Upper lobe of right lung (tissue), 1 donor: ENCODE data around the gene C11orf86. TPM values are rescaled to one million over a fixed set of nuclear protein-coding genes. Genes with fewer than 3 reads are reported as not detected.

Source experiments
- ATAC-seq: fragments of 200-7000 bp; cut with Tn5 transposase; one replicate; pipeline ENCODE4 v1.9.1; 2020; ENCODE audit warnings: mild to moderate bottlenecking, moderate library complexity
- DNase-seq: peaks from one replicate; pipeline ENCODE4 v3.0.0-alpha.2; 2020
- H3K27ac ChIP-seq: fragments of 200-600 bp; one replicate; pipeline ENCODE4 v1.8.0; 2022
- H3K27me3 ChIP-seq: fragments of 200-600 bp; one replicate; pipeline ENCODE4 v1.8.0; 2022; ENCODE audit warnings: mild to moderate bottlenecking
- H3K36me3 ChIP-seq: fragments of 200-600 bp; one replicate; pipeline ENCODE4 v1.8.0; 2022
- H3K4me1 ChIP-seq: fragments of 200-600 bp; one replicate; pipeline ENCODE4 v1.8.0; 2022
- H3K4me3 ChIP-seq: fragments of 200-600 bp; one replicate; pipeline ENCODE4 v1.8.0; 2022; ENCODE audit warnings: mild to moderate bottlenecking
- H3K9me3 ChIP-seq: fragments of 200-600 bp; one replicate; pipeline ENCODE4 v1.8.0; 2022
- CTCF ChIP-seq: fragments of 200-600 bp; IDR thresholded peaks from one replicate; pipeline ENCODE4 v1.8.0; 2022; ENCODE audit warnings: antibody characterized with exemption
- intact Hi-C: fragments of 100-400 bp; cut with DNase I; formaldehyde crosslinking; loops from one replicate; pipeline ENCODE4 v1.11.0; 2022
- total RNA-seq: library from RNA; stranded (reverse); fragmentation: NEBNext Ultra II Directional; extraction: Animal tissue kit (Norgen Biotek cat#: 25700); gene quantifications from one replicate; pipeline ENCODE4 v1.2.1, GENCODE V29; 2021
- donor health status: DM: no; HTN: yes; CAD: no; lungs with severe emphysema.

Gene C11orf86
- total RNA-seq, 1 donor from 2014 or later, result not detected

- H3K27ac ChIP-seq, result no peak overlapping the region
- no peak for TF ChIP-seq CTCF
- DNase-seq, result no peak
- peaks cover 12% of the 10 kb centered on the region for H3K4me1 ChIP-seq
- no peak for ATAC-seq
- no peak overlapping the region for H3K4me3 ChIP-seq
- no peaks in the 10 kb centered on the region for H3K27me3 ChIP-seq
- no peaks in the 10 kb centered on the region for H3K36me3 ChIP-seq
- H3K9me3 ChIP-seq, result no peaks in the 10 kb centered on the region
- intact Hi-C loops, result no loop called here
These were observed 4.4 kb downstream of the C11orf86 start for GRCh38 chr11:66979336-66979980.

GRCh38 chr11:66981976-66982578 is 7.0 kb downstream of the C11orf86 start:
- ATAC-seq, result peak; percentile 45
- no peak for TF ChIP-seq CTCF
- H3K4me3 ChIP-seq, result no peak overlapping the region
- H3K27me3 ChIP-seq, result no peaks in the 10 kb centered on the region
- no peaks in the 10 kb centered on the region for H3K9me3 ChIP-seq
- intact Hi-C loops, result no loop called here
- peak; percentile 78 for DNase-seq
- H3K36me3 ChIP-seq, result no peaks in the 10 kb centered on the region
- peaks cover 12% of the 10 kb centered on the region for H3K4me1 ChIP-seq
- no peak overlapping the region for H3K27ac ChIP-seq

GRCh38 chr11:66983275-66983924 is 8.3 kb downstream of the C11orf86 start:
- Histone ChIP-seq H3K4me1 (peaks cover 12% of the 10 kb centered on the region), H3K27ac (no peak overlapping the region), H3K36me3 (no peaks in the 10 kb centered on the region), H3K9me3 (no peaks in the 10 kb centered on the region), H3K4me3 (no peak overlapping the region), H3K27me3 (no peaks in the 10 kb centered on the region)
- DNase-seq (no peak), ATAC-seq (no peak)
- TF ChIP-seq CTCF, result no peak
- intact Hi-C loops, result no loop called here

GRCh38 chr11:66985508-66986177 is 10.5 kb downstream of the C11orf86 start:
- TF ChIP-seq CTCF, result no peak
- DNase-seq, result no peak
- intact Hi-C loops, result no loop called here

GRCh38 chr11:66986178-66986545 is 11.1 kb downstream of the C11orf86 start:
- Histone ChIP-seq H3K27me3 (no peaks in the 10 kb centered on the region), H3K27ac (no peak overlapping the region), H3K4me3 (no peak overlapping the region), H3K36me3 (no peaks in the 10 kb centered on the region), H3K4me1 (peaks cover 12% of the 10 kb centered on the region), H3K9me3 (no peaks in the 10 kb centered on the region)
- no peak for TF ChIP-seq CTCF
- DNase-seq, result no peak
- intact Hi-C loops, result no loop called here
- ATAC-seq, result no peak

More at GRCh38 chr11:66985508-66986177, 10.5 kb downstream of the C11orf86 start:
- H3K4me3 ChIP-seq, result no peak overlapping the region
- H3K27me3 ChIP-seq, result no peaks in the 10 kb centered on the region
- H3K36me3 ChIP-seq, result no peaks in the 10 kb centered on the region
- H3K27ac ChIP-seq, result no peak overlapping the region
- peak; percentile 37 for ATAC-seq
- H3K9me3 ChIP-seq, result no peaks in the 10 kb centered on the region
- H3K4me1 ChIP-seq, result peaks cover 12% of the 10 kb centered on the region
